ENCODE results near the gene ATG12.
A peak's percentile ranks its signal among the peaks of the same experiment; 100 is the strongest.
"Not testable (repeated sequence)": the region's sequence is repeated elsewhere in the genome, so short reads cannot be mapped to it uniquely, and the experiment has no call there.

Gene ATG12

GRCh38 chr5:115841382-115842088, at the start of gene ATG12, which contains the start of gene AP3S1:
TSS of gene ATG12 (minus strand) at chr5:115841565. CDS start at chr5:115841552, 13 bp downstream.
TSS of gene AP3S1 (plus strand) at chr5:115841935. CDS start at chr5:115842038, 103 bp downstream.
- Histone ChIP-seq H3K4me3 (ENCODE audit: low read length, poor library complexity, severe bottlenecking) (peak within 1 kb of the TSS; percentile 93), H4K20me1 (ENCODE audit: insufficient read depth, low read length, poor library complexity, severe bottlenecking) (peaks cover 45% of the 10 kb centered on the region), H3K4me2 (ENCODE audit: low read depth, low read length, poor library complexity, severe bottlenecking) (peak within 1 kb of the TSS; percentile 90), H3K9me2 (replicated peaks; ENCODE audit: low read depth, low read length) (no peaks in the 10 kb centered on the region), H3K36me3 (ENCODE audit: insufficient read depth, low read length) (peaks cover 8% of the 10 kb centered on the region; the same call in 1 of the 2 replicates), H2AFZ (ENCODE audit: low read length) (peak within 1 kb of the TSS; percentile 89), H3K27me3 (ENCODE audit: insufficient read depth, low read length, poor library complexity, severe bottlenecking) (no peaks in the 10 kb centered on the region), H3K79me2 (ENCODE audit: insufficient read depth, low read length) (peaks cover 86% of the 10 kb centered on the region), H3K9me3 (ENCODE audit: insufficient read depth, low read depth, low read length) (no peaks in the 10 kb centered on the region), H3K4me1 (ENCODE audit: insufficient read depth, low read length, poor library complexity, severe bottlenecking) (peaks cover 12% of the 10 kb centered on the region), H3F3A (ENCODE audit: low read depth) (no peaks in the 10 kb centered on the region), H3K9ac (ENCODE audit: low read depth, low read length, poor library complexity, severe bottlenecking) (peak within 1 kb of the TSS; percentile 84)
- no peak for TF ChIP-seq EZH2phosphoT487 (IDR thresholded peaks at IDR 0.05; ENCODE audit: borderline replicate concordance)
- TF ChIP-seq, protein P1, sequence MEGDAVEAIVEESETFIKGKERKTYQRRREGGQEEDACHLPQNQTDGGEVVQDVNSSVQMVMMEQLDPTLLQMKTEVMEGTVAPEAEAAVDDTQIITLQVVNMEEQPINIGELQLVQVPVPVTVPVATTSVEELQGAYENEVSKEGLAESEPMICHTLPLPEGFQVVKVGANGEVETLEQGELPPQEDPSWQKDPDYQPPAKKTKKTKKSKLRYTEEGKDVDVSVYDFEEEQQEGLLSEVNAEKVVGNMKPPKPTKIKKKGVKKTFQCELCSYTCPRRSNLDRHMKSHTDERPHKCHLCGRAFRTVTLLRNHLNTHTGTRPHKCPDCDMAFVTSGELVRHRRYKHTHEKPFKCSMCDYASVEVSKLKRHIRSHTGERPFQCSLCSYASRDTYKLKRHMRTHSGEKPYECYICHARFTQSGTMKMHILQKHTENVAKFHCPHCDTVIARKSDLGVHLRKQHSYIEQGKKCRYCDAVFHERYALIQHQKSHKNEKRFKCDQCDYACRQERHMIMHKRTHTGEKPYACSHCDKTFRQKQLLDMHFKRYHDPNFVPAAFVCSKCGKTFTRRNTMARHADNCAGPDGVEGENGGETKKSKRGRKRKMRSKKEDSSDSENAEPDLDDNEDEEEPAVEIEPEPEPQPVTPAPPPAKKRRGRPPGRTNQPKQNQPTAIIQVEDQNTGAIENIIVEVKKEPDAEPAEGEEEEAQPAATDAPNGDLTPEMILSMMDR (conservative IDR thresholded peaks at IDR 0.05; ENCODE audit: low read length) = no peak

DNA sequence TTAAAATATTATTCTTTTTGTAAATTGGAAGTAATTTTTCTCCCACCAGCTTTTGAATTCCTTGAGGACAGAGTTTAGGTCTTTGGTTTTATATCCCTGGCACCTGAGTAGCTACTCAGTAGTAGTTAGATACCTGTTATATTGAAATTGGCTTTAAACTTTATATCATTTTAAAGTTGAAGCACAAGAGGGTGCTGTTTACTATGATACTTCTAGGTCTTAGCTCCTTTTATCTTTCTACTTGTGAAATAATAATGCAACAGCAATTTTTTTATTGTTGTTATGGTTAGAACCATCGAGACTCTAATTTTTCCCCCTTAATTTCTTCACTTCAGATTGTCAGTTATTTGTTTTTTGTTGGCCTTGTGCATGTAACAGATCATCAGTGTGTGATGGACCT, 46.7 kb upstream of the ATG12 start:
- no peak overlapping the region for H2AFZ ChIP-seq (ENCODE audit: low read length)
- no peaks in the 10 kb centered on the region for H3K4me1 ChIP-seq (ENCODE audit: insufficient read depth, low read length, poor library complexity, severe bottlenecking)
- no peak overlapping the region for H3K4me2 ChIP-seq (ENCODE audit: low read depth, low read length, poor library complexity, severe bottlenecking)
- no peak overlapping the region for H3K4me3 ChIP-seq (ENCODE audit: low read length, poor library complexity, severe bottlenecking)
- no peaks in the 10 kb centered on the region for H3K9me3 ChIP-seq (ENCODE audit: insufficient read depth, low read depth, low read length)
- no peaks in the 10 kb centered on the region for H3K9me2 ChIP-seq (replicated peaks; ENCODE audit: low read depth, low read length)
- no peaks in the 10 kb centered on the region for H3K27me3 ChIP-seq (ENCODE audit: insufficient read depth, low read length, poor library complexity, severe bottlenecking)
- H3F3A ChIP-seq (ENCODE audit: low read depth) = no peaks in the 10 kb centered on the region
- TF ChIP-seq, protein P1 (conservative IDR thresholded peaks at IDR 0.05; ENCODE audit: low read length) = peak; percentile 40
- TF ChIP-seq EZH2phosphoT487 (IDR thresholded peaks at IDR 0.05; ENCODE audit: borderline replicate concordance) = no peak
- H4K20me1 ChIP-seq (ENCODE audit: insufficient read depth, low read length, poor library complexity, severe bottlenecking) = peaks cover 2% of the 10 kb centered on the region
- H3K36me3 ChIP-seq (ENCODE audit: insufficient read depth, low read length) = no peaks in the 10 kb centered on the region
- no peak overlapping the region for H3K9ac ChIP-seq (ENCODE audit: low read depth, low read length, poor library complexity, severe bottlenecking)
- H3K79me2 ChIP-seq (ENCODE audit: insufficient read depth, low read length) = no peaks in the 10 kb centered on the region

GRCh38 chr5:115885208-115885607, 43.8 kb upstream of the ATG12 start:
- H3K79me2 ChIP-seq (ENCODE audit: insufficient read depth, low read length); H3K4me1 ChIP-seq (ENCODE audit: insufficient read depth, low read length, poor library complexity, severe bottlenecking): not testable (repeated sequence)

GRCh38 chr5:115884704-115885103, 43.3 kb upstream of the ATG12 start:
- no peaks in the 10 kb centered on the region for H3K27me3 ChIP-seq (ENCODE audit: insufficient read depth, low read length, poor library complexity, severe bottlenecking)
- no peaks in the 10 kb centered on the region for H3K36me3 ChIP-seq (ENCODE audit: insufficient read depth, low read length)
- H3K4me3 ChIP-seq (ENCODE audit: low read length, poor library complexity, severe bottlenecking) = no peak overlapping the region
- no peak overlapping the region for H2AFZ ChIP-seq (ENCODE audit: low read length)
- no peaks in the 10 kb centered on the region for H3K9me3 ChIP-seq (ENCODE audit: insufficient read depth, low read depth, low read length)
- no peaks in the 10 kb centered on the region for H3F3A ChIP-seq (ENCODE audit: low read depth)
- H3K4me2 ChIP-seq (ENCODE audit: low read depth, low read length, poor library complexity, severe bottlenecking) = no peak overlapping the region
- no peak overlapping the region for H3K9ac ChIP-seq (ENCODE audit: low read depth, low read length, poor library complexity, severe bottlenecking)
- no peaks in the 10 kb centered on the region for H3K79me2 ChIP-seq (ENCODE audit: insufficient read depth, low read length)
- H3K4me1 ChIP-seq (ENCODE audit: insufficient read depth, low read length, poor library complexity, severe bottlenecking) = no peaks in the 10 kb centered on the region
- H4K20me1 ChIP-seq (ENCODE audit: insufficient read depth, low read length, poor library complexity, severe bottlenecking) = peaks cover 2% of the 10 kb centered on the region
- no peaks in the 10 kb centered on the region for H3K9me2 ChIP-seq (replicated peaks; ENCODE audit: low read depth, low read length)
- no peak for TF ChIP-seq EZH2phosphoT487 (IDR thresholded peaks at IDR 0.05; ENCODE audit: borderline replicate concordance)
- TF ChIP-seq, protein P1 (conservative IDR thresholded peaks at IDR 0.05; ENCODE audit: low read length) = no peak

More at GRCh38 chr5:115885208-115885607, 43.8 kb upstream of the ATG12 start:
- not testable (repeated sequence) for H4K20me1 ChIP-seq (ENCODE audit: insufficient read depth, low read length, poor library complexity, severe bottlenecking); H3K36me3 ChIP-seq (ENCODE audit: insufficient read depth, low read length); H3K27me3 ChIP-seq (ENCODE audit: insufficient read depth, low read length, poor library complexity, severe bottlenecking); H2AFZ ChIP-seq (ENCODE audit: low read length); H3F3A ChIP-seq (ENCODE audit: low read depth); H3K4me3 ChIP-seq (ENCODE audit: low read length, poor library complexity, severe bottlenecking); H3K9me3 ChIP-seq (ENCODE audit: insufficient read depth, low read depth, low read length); H3K9ac ChIP-seq (ENCODE audit: low read depth, low read length, poor library complexity, severe bottlenecking); H3K4me2 ChIP-seq (ENCODE audit: low read depth, low read length, poor library complexity, severe bottlenecking); H3K9me2 ChIP-seq (replicated peaks; ENCODE audit: low read depth, low read length)

DNA sequence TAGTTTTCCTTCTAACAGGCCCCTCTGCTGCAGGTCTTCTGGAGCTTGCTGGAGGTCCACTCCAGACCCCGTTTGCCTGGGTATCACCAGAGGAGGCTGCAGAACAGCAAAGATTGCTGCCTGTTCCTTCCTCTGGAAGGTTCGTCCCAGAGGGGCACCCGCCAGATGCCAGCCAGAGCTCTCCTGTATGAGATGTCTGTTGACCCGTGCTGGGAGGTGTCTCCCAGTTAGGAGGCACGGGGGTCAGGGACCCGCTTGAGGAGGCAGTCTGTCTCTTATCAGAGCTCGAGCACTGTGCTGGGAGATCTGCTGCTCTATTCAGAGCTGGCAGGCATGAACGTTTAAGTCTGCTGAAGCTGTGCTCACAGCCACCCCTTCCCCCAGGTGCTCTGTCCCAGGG, 41.1 kb upstream of the ATG12 start:
- H2AFZ ChIP-seq (ENCODE audit: low read length); H3K4me3 ChIP-seq (ENCODE audit: low read length, poor library complexity, severe bottlenecking); H3F3A ChIP-seq (ENCODE audit: low read depth); H3K79me2 ChIP-seq (ENCODE audit: insufficient read depth, low read length); H3K36me3 ChIP-seq (ENCODE audit: insufficient read depth, low read length); H4K20me1 ChIP-seq (ENCODE audit: insufficient read depth, low read length, poor library complexity, severe bottlenecking); H3K4me1 ChIP-seq (ENCODE audit: insufficient read depth, low read length, poor library complexity, severe bottlenecking); H3K27me3 ChIP-seq (ENCODE audit: insufficient read depth, low read length, poor library complexity, severe bottlenecking); H3K9me3 ChIP-seq (ENCODE audit: insufficient read depth, low read depth, low read length); H3K4me2 ChIP-seq (ENCODE audit: low read depth, low read length, poor library complexity, severe bottlenecking); H3K9me2 ChIP-seq (replicated peaks; ENCODE audit: low read depth, low read length); H3K9ac ChIP-seq (ENCODE audit: low read depth, low read length, poor library complexity, severe bottlenecking): not testable (repeated sequence)
